ENCODE measurements around the gene PRKACG.

GRCh38 chr9:68967800-68968199 lies 46.1 kb downstream of the PRKACG start:
- TF ChIP-seq CTCF (conservative IDR thresholded peaks at IDR 0.05; ENCODE audit: low read length) (no peak), EZH2phosphoT487 (IDR thresholded peaks at IDR 0.05; ENCODE audit: borderline replicate concordance) (no peak)
